ENCODE results near the gene CHCHD3. TPM values are rescaled to one million over a fixed set of nuclear protein-coding genes. Genes with fewer than 3 reads are reported as not detected.
"Not testable (repeated sequence)": the region's sequence is repeated elsewhere in the genome, so short reads cannot be mapped to it uniquely, and the experiment has no call there.

The CHCHD3 gene
- total and polyA plus RNA-seq, 2 of the 4 experiments (the other 2 are of a cell fraction), result 56.9 to 141 TPM

DNA sequence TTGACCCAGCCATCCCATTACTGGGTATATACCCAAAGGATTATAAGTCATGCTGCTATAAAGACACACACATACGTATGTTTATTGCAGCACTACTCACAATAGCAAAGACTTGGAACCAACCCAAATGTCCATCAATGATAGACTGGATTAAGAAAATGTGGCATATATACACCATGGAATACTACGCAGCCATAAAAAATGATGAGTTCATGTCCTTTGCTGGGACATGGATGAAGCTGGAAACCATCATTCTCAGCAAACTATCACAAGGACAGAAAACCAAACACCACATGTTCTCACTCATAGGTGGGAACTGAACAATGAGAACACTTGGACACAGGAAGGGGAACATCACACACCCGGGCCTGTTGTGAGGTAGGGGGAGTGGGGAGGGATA lies 179.6 kb downstream of the CHCHD3 start:
- intact Hi-C loops (cut with micrococcal nuclease); H4K8ac ChIP-seq (ENCODE audit: low read depth in 2 of 2, low read length in 2 of 2); H3K9me1 ChIP-seq (ENCODE audit: insufficient read depth, low read length); H4K5ac ChIP-seq (ENCODE audit: low read depth, low read length); H2BK120ac ChIP-seq (ENCODE audit: low read depth, low read length); H3K4me1 ChIP-seq (ENCODE audit: control insufficient read depth, insufficient read depth, low read length); H2BK5ac ChIP-seq (ENCODE audit: low read depth, low read length, poor library complexity, severe bottlenecking); H3K56ac ChIP-seq (ENCODE audit: extremely low read depth, insufficient read depth, low read length); H3K4ac ChIP-seq (ENCODE audit: low read depth, low read length); H3K27ac ChIP-seq (ENCODE audit: insufficient read depth, low read length); H3K9ac ChIP-seq (ENCODE audit: low read depth, low read length); H2AK9ac ChIP-seq (replicated peaks; ENCODE audit: low read depth, low read length, poor library complexity); H3K9me3 ChIP-seq (ENCODE audit: control insufficient read depth, insufficient read depth, low read length); H3K14ac ChIP-seq (replicated peaks; ENCODE audit: low read depth, low read length); H2BK20ac ChIP-seq (ENCODE audit: low read depth, low read length); POLR2A ChIA-PET (ENCODE audit: unreplicated experiment); H4K20me1 ChIP-seq (ENCODE audit: insufficient read depth, low read length); dilution Hi-C loops (cut with HindIII; ENCODE audit: low sequenced_read_pairs, unreplicated experiment); H2BK15ac ChIP-seq (ENCODE audit: low read depth, low read length); H3K18ac ChIP-seq (ENCODE audit: low read depth, low read length); H3K79me1 ChIP-seq (ENCODE audit: low read depth in 1 of 2, low read length in 2 of 2); H3K23ac ChIP-seq (ENCODE audit: low read depth, low read length); H2AFZ ChIP-seq (replicated peaks; ENCODE audit: low read length, poor library complexity); H2AK5ac ChIP-seq (ENCODE audit: low read depth, low read length); H3K4me2 ChIP-seq (ENCODE audit: low read depth, low read length); H4K91ac ChIP-seq (ENCODE audit: insufficient read depth, low read depth, low read length); BruUV-seq (replicated peaks); H3K27me3 ChIP-seq (ENCODE audit: control insufficient read depth, insufficient read depth, low read length); H3K36me3 ChIP-seq (ENCODE audit: control insufficient read depth, insufficient read depth, low read length); CTCF ChIA-PET; ATAC-seq (ENCODE audit: low read depth); H3K4me3 ChIP-seq (ENCODE audit: insufficient read depth, low read depth, low read length); in situ Hi-C loops (cut with MboI; ENCODE audit: low sequenced_read_pairs); DNase-seq: not testable (repeated sequence)
- no CpG with 5 or more reads among the region's 3 CpGs for WGBS, 2 experiments (ENCODE audit: extremely low coverage in 2 of 2, insufficient read length in 1 of 2)
